ENCODE measurements around the gene LYPLAL1. TPM values are rescaled to one million over a fixed set of nuclear protein-coding genes. Genes with fewer than 3 reads are reported as not detected.

LYPLAL1 gene
- 48.2 TPM for total RNA-seq

DNA sequence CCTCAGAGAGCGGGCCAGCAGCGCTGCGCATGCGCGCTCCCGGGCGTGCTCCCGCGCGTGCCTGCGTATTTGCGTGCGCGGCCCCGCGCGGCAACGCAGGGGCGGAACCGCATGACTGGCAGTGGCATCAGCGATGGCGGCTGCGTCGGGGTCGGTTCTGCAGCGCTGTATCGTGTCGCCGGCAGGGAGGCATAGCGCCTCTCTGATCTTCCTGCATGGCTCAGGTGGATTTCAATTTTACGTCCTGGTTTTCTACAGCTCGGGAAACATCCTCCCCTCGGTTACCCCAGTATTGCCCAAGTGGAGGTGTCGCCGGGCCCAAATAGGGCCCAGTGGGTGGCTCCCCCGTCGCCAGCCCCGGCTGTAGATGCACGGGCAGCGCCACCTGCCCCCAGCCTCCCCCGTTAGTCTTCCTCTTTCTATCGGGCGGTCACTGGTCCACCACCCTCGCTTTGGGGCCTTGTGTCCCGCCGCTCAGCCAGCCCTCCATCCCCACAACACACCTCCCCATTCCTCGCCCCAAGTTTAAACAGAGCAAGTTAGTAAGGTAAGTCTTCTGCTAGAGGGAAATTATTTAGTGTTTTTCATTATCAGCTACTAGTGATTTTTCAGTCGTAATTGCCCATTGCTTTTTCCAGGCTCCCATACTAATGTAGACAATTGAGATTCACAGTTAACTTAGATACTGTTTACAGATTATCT lies at the start of gene LYPLAL1:
Gene LYPLAL1, plus strand, starts transcription at position 121 of the 702 bp plus-strand sequence. Its CDS starts 13 bp downstream, at position 134.
- DNase-seq = peak; percentile 80

DNA sequence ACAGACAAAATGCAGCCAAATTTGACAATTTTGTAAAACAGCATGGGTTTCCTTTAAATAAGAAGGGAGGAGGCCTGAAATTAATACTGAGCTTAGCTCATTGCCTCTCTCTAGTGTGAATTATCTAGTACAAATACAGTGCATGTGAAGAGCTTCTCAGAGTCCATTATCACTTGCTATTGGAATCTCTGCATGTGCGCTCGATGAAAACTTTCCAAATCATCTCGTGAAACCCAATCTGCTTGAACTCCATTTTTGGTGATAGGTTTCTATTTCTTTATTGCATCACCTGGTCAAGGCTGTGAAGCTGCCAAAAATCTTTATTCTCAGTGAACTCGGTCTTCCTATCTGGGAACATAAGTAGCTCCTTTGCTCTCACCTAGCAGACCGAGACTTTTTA lies 49.5 kb upstream of the LYPLAL1 start:
- DNase-seq = no peak

- no peak for DNase-seq
These were observed 48.3 kb upstream of the LYPLAL1 start for GRCh38 chr1:219125342-219125741.

- no peak for DNase-seq
These were observed 47.3 kb upstream of the LYPLAL1 start for GRCh38 chr1:219126377-219126776.

GRCh38 chr1:219128957-219129356 lies 44.7 kb upstream of the LYPLAL1 start:
- no peak for DNase-seq

GRCh38 chr1:219130366-219130935 lies 43.2 kb upstream of the LYPLAL1 start:
- no peak for DNase-seq

DNA sequence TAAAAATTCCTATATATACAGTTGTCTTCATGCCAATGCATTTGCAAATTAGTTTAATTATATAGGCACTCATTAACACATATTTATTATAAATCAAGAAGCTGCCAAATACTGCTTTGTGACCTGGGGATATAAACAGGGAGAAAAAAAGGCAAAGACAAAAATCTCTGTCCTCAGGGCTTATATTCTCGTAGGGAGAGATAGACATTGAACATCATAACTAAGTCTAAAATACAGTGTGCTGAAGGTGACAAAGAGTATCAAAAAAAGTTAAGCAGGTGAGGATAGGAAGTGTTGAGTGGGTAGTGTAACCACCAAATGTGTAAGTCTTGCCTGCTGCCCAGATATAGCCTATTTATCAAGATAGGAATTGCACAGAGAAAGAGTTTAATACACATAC lies 40.7 kb upstream of the LYPLAL1 start:
- DNase-seq = no peak

GRCh38 chr1:219138747-219139146 lies 34.9 kb upstream of the LYPLAL1 start:
- DNase-seq = no peak

DNA sequence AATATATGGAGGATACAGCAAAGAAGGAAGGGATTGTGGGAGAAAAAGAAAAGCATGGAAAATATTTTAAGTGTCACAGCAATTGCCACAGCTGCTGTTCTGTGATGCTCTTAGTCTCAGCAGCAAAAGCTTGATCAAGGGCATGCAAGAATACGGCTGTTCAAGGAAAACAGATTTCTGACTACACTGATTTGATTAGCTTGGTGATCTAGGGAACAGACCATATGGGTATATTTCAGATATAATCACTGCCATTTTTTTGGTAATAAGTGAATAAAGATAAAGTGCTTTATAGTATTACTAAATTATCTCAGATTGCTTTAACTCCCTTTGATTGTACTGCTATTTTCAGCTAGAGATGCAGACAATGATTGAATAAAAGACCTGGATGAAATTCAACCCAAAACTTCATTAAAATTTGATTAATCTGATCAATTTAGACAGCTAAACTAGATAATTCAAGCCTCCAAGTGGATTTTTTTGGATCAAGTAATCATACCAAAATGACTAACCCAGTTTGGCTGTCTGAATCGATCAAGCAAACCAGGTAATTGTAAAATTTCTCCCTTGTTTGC lies 33.3 kb upstream of the LYPLAL1 start:
- DNase-seq = no peak

DNA sequence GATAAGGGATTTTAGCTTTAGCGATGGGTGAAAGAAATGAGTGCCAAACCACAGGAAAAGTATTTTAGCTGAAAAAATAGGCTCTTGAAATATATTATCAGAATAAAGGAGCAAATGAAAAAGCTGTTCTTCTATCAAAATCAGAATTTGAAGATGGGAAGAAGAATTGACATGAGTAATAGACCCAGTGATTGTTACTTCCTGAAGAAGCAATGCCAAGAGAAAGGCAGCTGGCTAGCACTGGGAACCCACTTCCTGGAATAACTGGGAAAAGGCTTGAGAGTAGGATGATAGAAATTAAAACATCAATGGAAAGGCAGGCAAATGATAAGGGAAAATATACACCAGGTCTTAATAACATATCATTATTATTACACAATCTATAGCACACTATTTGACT lies 29.9 kb upstream of the LYPLAL1 start:
- no peak for DNase-seq

- no peak for DNase-seq
These were observed 28.9 kb upstream of the LYPLAL1 start for GRCh38 chr1:219144658-219145315.

- no peak for DNase-seq
These were observed 26.1 kb upstream of the LYPLAL1 start for GRCh38 chr1:219147571-219148019.

DNA sequence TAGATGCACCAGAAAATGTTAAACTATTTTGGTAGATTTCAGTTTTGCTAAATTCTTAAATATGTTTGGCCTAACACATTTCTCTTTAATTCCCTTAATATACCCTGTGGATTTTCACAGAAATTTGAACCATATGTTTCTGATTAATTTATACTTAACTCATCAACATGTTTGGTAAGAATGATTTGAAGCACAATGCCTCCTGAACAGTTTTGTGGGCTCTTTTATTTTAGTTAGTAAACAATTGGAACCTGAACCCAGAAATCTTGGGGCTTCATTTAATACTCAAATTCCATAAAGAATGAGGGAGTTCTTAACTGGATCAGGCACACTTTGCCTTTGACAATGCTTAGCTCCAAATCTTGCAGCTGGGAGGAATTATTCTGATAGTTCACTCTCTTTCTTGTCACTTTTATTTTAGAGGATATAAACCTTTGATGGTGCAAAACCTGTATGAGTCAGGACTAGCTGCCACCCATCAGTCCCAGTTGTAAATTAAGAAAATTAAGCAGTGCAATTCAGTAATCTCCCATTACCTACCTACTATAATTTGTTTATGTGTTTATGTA lies 24.6 kb upstream of the LYPLAL1 start:
- DNase-seq = no peak

DNA sequence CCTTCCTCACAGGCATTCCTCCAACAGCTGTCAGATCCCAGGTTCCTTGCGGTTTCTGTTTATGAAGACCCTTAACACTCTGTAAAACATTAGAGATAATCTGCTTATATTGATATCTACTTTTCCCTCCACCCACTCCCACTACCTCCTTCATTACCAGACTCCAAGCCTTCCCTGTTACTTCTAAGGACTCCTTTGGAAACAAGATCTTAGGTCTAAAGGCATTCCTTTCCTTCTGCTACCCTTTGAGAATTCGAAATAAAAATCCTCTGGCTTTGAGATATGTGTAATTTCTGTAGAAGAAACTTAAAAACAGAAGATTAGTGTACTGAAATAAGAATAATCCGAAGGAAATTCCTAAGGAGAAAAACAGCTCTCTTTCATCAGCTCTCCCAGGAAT lies 23.7 kb upstream of the LYPLAL1 start:
- no peak for DNase-seq

DNA sequence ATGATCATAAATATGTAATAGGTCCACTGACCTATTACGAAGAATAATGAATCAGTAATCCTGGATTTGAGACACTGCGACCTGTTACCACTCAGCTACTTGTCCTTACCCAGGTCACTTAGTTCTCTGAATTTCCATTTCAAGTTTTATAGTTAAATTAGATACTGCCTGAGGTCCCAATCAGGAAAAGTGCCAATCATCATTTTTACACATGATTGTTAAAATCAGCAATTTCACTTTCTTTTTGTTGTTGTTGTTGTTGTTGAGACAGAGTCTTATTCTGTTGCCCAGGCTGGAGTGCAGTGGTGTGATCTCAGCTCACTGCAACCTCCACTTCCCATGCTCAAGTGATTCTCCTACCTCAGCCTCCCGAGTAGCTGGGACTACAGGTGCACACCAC lies 22.8 kb upstream of the LYPLAL1 start:
- no peak for DNase-seq

- DNase-seq = no peak
These were observed 22.2 kb upstream of the LYPLAL1 start for GRCh38 chr1:219151467-219151866.

- no peak for DNase-seq
These were observed 20.9 kb upstream of the LYPLAL1 start for GRCh38 chr1:219152751-219153150.

GRCh38 chr1:219153723-219154122 lies 20.0 kb upstream of the LYPLAL1 start:
- no peak for DNase-seq

- DNase-seq = no peak
These were observed 18.5 kb upstream of the LYPLAL1 start for GRCh38 chr1:219155135-219155534.

DNA sequence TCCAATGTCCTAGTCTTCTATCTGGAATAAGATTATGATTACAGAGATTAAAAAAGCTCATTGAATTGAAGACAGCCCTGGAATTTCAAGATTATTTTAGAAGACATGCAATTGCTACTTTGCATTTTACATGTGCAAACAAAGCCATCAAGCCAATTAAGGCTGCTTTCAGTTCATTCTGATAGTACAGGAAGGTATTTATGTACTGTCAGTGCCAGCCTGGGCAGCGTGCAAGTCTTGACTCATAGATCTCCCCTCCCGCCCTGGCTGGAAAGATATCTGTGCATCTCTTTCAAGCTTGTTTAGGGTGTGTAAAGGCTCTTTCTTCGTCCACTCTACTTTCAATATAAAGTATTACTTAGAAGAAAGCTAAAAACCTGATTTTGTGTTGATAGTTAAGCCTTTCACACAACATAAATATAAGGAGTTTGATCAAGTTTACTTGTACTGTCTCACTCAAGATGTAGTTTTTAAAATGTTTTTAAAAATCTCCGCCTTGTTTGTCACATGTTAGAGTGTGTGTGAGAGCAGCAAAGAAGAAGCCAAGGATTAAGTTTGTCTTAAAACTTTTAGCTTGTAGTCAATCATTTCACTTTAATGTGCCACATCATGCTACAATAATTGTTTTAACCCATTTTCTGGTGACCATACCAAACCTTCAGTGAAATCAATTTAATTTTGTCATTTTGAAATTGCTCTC lies 13.6 kb upstream of the LYPLAL1 start:
- no peak for DNase-seq

- DNase-seq = no peak
These were observed 12.7 kb upstream of the LYPLAL1 start for GRCh38 chr1:219160967-219161366.

- no peak for DNase-seq
These were observed 12.3 kb upstream of the LYPLAL1 start for GRCh38 chr1:219161371-219161770.
